HG03442 (cell line): ENCODE data around the gene AK8.

Experiments used
- ATAC-seq: cut with Tn5 transposase; IDR thresholded peaks from one replicate; pipeline ENCODE4 v1.9.1; 2021; ENCODE audit warnings: mild to moderate bottlenecking, moderate library complexity; ENCODE audit not compliant: unreplicated experiment

AK8 gene

GRCh38 chr9:132826621-132827365, 51.3 kb downstream of the AK8 start:
- no peak for ATAC-seq

GRCh38 chr9:132826131-132826530, 52.0 kb downstream of the AK8 start:
- no peak for ATAC-seq

GRCh38 chr9:132825430-132825829, 52.7 kb downstream of the AK8 start:
- ATAC-seq, result no peak

GRCh38 chr9:132824951-132825350, 53.1 kb downstream of the AK8 start:
- no peak for ATAC-seq

GRCh38 chr9:132824151-132824550, 53.9 kb downstream of the AK8 start:
- no peak for ATAC-seq

- no peak for ATAC-seq
Observed at GRCh38 chr9:132823370-132824145, 54.5 kb downstream of the AK8 start.

- no peak for ATAC-seq
Observed at GRCh38 chr9:132820169-132820944, 57.7 kb downstream of the AK8 start.

GRCh38 chr9:132818588-132818987, 59.5 kb downstream of the AK8 start:
- no peak for ATAC-seq

GRCh38 chr9:132814937-132815336, 63.1 kb downstream of the AK8 start:
- ATAC-seq, result no peak

GRCh38 chr9:132813115-132813771, 64.8 kb downstream of the AK8 start:
- no peak for ATAC-seq

- no peak for ATAC-seq
Observed at GRCh38 chr9:132811985-132812384, 66.1 kb downstream of the AK8 start.

- no peak for ATAC-seq
Observed at GRCh38 chr9:132810314-132810713, 67.8 kb downstream of the AK8 start.

- no peak for ATAC-seq
Observed at GRCh38 chr9:132809677-132810271, 68.3 kb downstream of the AK8 start.

- ATAC-seq, result no peak
Observed at GRCh38 chr9:132808645-132809044, 69.4 kb downstream of the AK8 start.

GRCh38 chr9:132806723-132807421, 71.2 kb downstream of the AK8 start:
- no peak for ATAC-seq

- no peak for ATAC-seq
Observed at GRCh38 chr9:132806306-132806705, 71.8 kb downstream of the AK8 start.

GRCh38 chr9:132804576-132805295, 73.3 kb downstream of the AK8 start:
- no peak for ATAC-seq

- no peak for ATAC-seq
Observed at GRCh38 chr9:132802121-132802795, 75.8 kb downstream of the AK8 start.

GRCh38 chr9:132801659-132802058, 76.4 kb downstream of the AK8 start:
- ATAC-seq, result no peak
